ENCODE results near the gene BCAM.

The BCAM gene

DNA sequence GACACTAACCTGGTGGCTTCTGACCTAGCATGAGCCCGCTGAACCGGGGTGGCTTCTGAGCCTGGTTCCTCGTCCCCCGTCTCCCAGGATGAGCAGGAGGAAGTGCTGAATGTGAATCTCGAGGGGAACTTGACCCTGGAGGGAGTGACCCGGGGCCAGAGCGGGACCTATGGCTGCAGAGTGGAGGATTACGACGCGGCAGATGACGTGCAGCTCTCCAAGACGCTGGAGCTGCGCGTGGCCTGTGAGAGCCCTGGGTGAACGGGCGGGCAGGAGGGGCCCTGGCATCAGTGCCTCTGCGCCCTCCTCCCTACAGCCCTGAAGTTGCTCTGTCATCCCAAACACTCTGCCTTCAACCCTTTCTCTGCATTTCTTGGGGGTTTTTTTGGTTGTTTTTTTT is 5.6 kb downstream of the BCAM start:
- Histone ChIP-seq H3K79me1 (ENCODE audit: low read length) (no peaks in the 10 kb centered on the region), H3K36me3 (ENCODE audit: control insufficient read depth in 1 of 2, insufficient read depth in 2 of 2, low read length in 2 of 2) (peaks cover 4 to 5% of the 10 kb centered on the region in 2 experiments), H2AFZ (ENCODE audit: insufficient read depth, low read length, poor library complexity) (no peak overlapping the region), H3K79me2 (ENCODE audit: control insufficient read depth, insufficient read depth, low read length, poor library complexity) (no peaks in the 10 kb centered on the region), H3K23ac (ENCODE audit: low read length) (no peak overlapping the region), H2BK120ac (ENCODE audit: insufficient read depth, low read length, poor library complexity) (no peak overlapping the region), H2AK5ac (ENCODE audit: low read length) (no peak overlapping the region), H2BK5ac (ENCODE audit: low read depth, low read length, poor library complexity) (no peak overlapping the region), H3K27ac (ENCODE audit: low read depth, low read length) (no peak overlapping the region), H3K9me3 (ENCODE audit: insufficient read depth, low read depth, low read length) (no peaks in the 10 kb centered on the region), H4K12ac (ENCODE audit: low read depth, low read length) (no peak overlapping the region), H3K18ac (ENCODE audit: low read length) (no peak overlapping the region), H3K4me3 (ENCODE audit: low read depth, low read length) (no peak overlapping the region), H3K9ac (ENCODE audit: low read length) (no peak overlapping the region), H3K4me2 (ENCODE audit: low read length) (no peak overlapping the region), H4K91ac (ENCODE audit: low read depth, low read length) (no peak overlapping the region), H3K27me3 (ENCODE audit: insufficient read depth, low read length) (no peaks in the 10 kb centered on the region), H3K4ac (ENCODE audit: low read depth, low read length) (no peak overlapping the region), H2BK12ac (ENCODE audit: low read length) (no peak overlapping the region), H4K8ac (ENCODE audit: low read depth, low read length) (no peak overlapping the region), H3K4me1 (ENCODE audit: control insufficient read depth in 1 of 2, insufficient read depth in 2 of 2, low read length in 2 of 2) (peaks cover 0 to under 1% of the 10 kb centered on the region in 2 experiments), H3K14ac (ENCODE audit: low read length) (no peak overlapping the region)
- WGBS (ENCODE audit: extremely low coverage, insufficient coverage, insufficient read length): no CpG with 5 or more reads among the region's 17 CpGs
- DNase-seq: no peak

- Histone ChIP-seq H2BK12ac (ENCODE audit: low read length) (no peak overlapping the region), H3K4me1 (ENCODE audit: control insufficient read depth in 1 of 2, insufficient read depth in 2 of 2, low read length in 2 of 2) (no peaks in the 10 kb centered on the region), H2BK5ac (ENCODE audit: low read depth, low read length, poor library complexity) (no peak overlapping the region), H3K27ac (ENCODE audit: low read depth, low read length) (no peak overlapping the region), H3K79me2 (ENCODE audit: control insufficient read depth, insufficient read depth, low read length, poor library complexity) (no peaks in the 10 kb centered on the region), H4K12ac (ENCODE audit: low read depth, low read length) (no peak overlapping the region), H3K4me3 (ENCODE audit: low read depth, low read length) (no peak overlapping the region), H3K27me3 (ENCODE audit: insufficient read depth, low read length) (no peaks in the 10 kb centered on the region), H3K36me3 (ENCODE audit: control insufficient read depth in 1 of 2, insufficient read depth in 2 of 2, low read length in 2 of 2) (peaks cover 4 to 5% of the 10 kb centered on the region in 2 experiments), H3K9ac (ENCODE audit: low read length) (no peak overlapping the region), H3K9me3 (ENCODE audit: insufficient read depth, low read depth, low read length) (no peaks in the 10 kb centered on the region), H3K4me2 (ENCODE audit: low read length) (no peak overlapping the region), H3K18ac (ENCODE audit: low read length) (no peak overlapping the region), H2AK5ac (ENCODE audit: low read length) (no peak overlapping the region), H2BK120ac (ENCODE audit: insufficient read depth, low read length, poor library complexity) (no peak overlapping the region), H3K4ac (ENCODE audit: low read depth, low read length) (no peak overlapping the region), H3K14ac (ENCODE audit: low read length) (no peak overlapping the region), H3K79me1 (ENCODE audit: low read length) (no peaks in the 10 kb centered on the region), H4K8ac (ENCODE audit: low read depth, low read length) (no peak overlapping the region), H4K91ac (ENCODE audit: low read depth, low read length) (no peak overlapping the region), H2AFZ (ENCODE audit: insufficient read depth, low read length, poor library complexity) (no peak overlapping the region), H3K23ac (ENCODE audit: low read length) (no peak overlapping the region)
- no CpG with 5 or more reads among the region's 2 CpGs for WGBS (ENCODE audit: extremely low coverage, insufficient coverage, insufficient read length)
- DNase-seq: no peak
These were observed 7.4 kb downstream of the BCAM start for GRCh38 chr19:44816301-44816700.

- H3K4ac ChIP-seq (ENCODE audit: low read depth, low read length): no peak overlapping the region
- peaks cover 4 to 5% of the 10 kb centered on the region in 2 experiments for H3K36me3 ChIP-seq (ENCODE audit: control insufficient read depth in 1 of 2, insufficient read depth in 2 of 2, low read length in 2 of 2)
- H3K18ac ChIP-seq (ENCODE audit: low read length): no peak overlapping the region
- no peaks in the 10 kb centered on the region for H3K79me1 ChIP-seq (ENCODE audit: low read length)
- H2BK5ac ChIP-seq (ENCODE audit: low read depth, low read length, poor library complexity): no peak overlapping the region
- DNase-seq: no peak
- no peak overlapping the region for H4K12ac ChIP-seq (ENCODE audit: low read depth, low read length)
- H3K27ac ChIP-seq (ENCODE audit: low read depth, low read length): no peak overlapping the region
- no peak overlapping the region for H3K4me2 ChIP-seq (ENCODE audit: low read length)
- no peak overlapping the region for H3K9ac ChIP-seq (ENCODE audit: low read length)
- H3K4me1 ChIP-seq (ENCODE audit: control insufficient read depth in 1 of 2, insufficient read depth in 2 of 2, low read length in 2 of 2): no peaks in the 10 kb centered on the region
- H3K9me3 ChIP-seq (ENCODE audit: insufficient read depth, low read depth, low read length): no peaks in the 10 kb centered on the region
- WGBS (ENCODE audit: extremely low coverage, insufficient coverage, insufficient read length): no CpG with 5 or more reads among the region's 8 CpGs
- H2BK120ac ChIP-seq (ENCODE audit: insufficient read depth, low read length, poor library complexity): no peak overlapping the region
- H3K14ac ChIP-seq (ENCODE audit: low read length): no peak overlapping the region
- H2AFZ ChIP-seq (ENCODE audit: insufficient read depth, low read length, poor library complexity): no peak overlapping the region
- no peak overlapping the region for H2BK12ac ChIP-seq (ENCODE audit: low read length)
- no peaks in the 10 kb centered on the region for H3K79me2 ChIP-seq (ENCODE audit: control insufficient read depth, insufficient read depth, low read length, poor library complexity)
- no peaks in the 10 kb centered on the region for H3K27me3 ChIP-seq (ENCODE audit: insufficient read depth, low read length)
- H3K23ac ChIP-seq (ENCODE audit: low read length): no peak overlapping the region
- H3K4me3 ChIP-seq (ENCODE audit: low read depth, low read length): no peak overlapping the region
- no peak overlapping the region for H4K8ac ChIP-seq (ENCODE audit: low read depth, low read length)
- H4K91ac ChIP-seq (ENCODE audit: low read depth, low read length): no peak overlapping the region
- no peak overlapping the region for H2AK5ac ChIP-seq (ENCODE audit: low read length)
These were observed 9.0 kb downstream of the BCAM start for GRCh38 chr19:44817725-44818465.

- no peak overlapping the region for H4K91ac ChIP-seq (ENCODE audit: low read depth, low read length)
- no peak overlapping the region for H3K23ac ChIP-seq (ENCODE audit: low read length)
- no peak overlapping the region for H2BK120ac ChIP-seq (ENCODE audit: insufficient read depth, low read length, poor library complexity)
- no peaks in the 10 kb centered on the region for H3K27me3 ChIP-seq (ENCODE audit: insufficient read depth, low read length)
- H3K79me2 ChIP-seq (ENCODE audit: control insufficient read depth, insufficient read depth, low read length, poor library complexity): no peaks in the 10 kb centered on the region
- H4K12ac ChIP-seq (ENCODE audit: low read depth, low read length): no peak overlapping the region
- no peak overlapping the region for H3K4ac ChIP-seq (ENCODE audit: low read depth, low read length)
- no peak overlapping the region for H4K8ac ChIP-seq (ENCODE audit: low read depth, low read length)
- no peak overlapping the region for H2AK5ac ChIP-seq (ENCODE audit: low read length)
- H3K36me3 ChIP-seq (ENCODE audit: control insufficient read depth in 1 of 2, insufficient read depth in 2 of 2, low read length in 2 of 2): peaks cover 2 to 4% of the 10 kb centered on the region in 2 experiments
- H3K14ac ChIP-seq (ENCODE audit: low read length): no peak overlapping the region
- H3K9ac ChIP-seq (ENCODE audit: low read length): no peak overlapping the region
- WGBS (ENCODE audit: extremely low coverage, insufficient coverage, insufficient read length): no CpG with 5 or more reads among the region's 20 CpGs
- no peaks in the 10 kb centered on the region for H3K9me3 ChIP-seq (ENCODE audit: insufficient read depth, low read depth, low read length)
- H3K4me1 ChIP-seq (ENCODE audit: control insufficient read depth in 1 of 2, insufficient read depth in 2 of 2, low read length in 2 of 2): no peaks in the 10 kb centered on the region
- H2BK5ac ChIP-seq (ENCODE audit: low read depth, low read length, poor library complexity): no peak overlapping the region
- no peak for DNase-seq
- no peak overlapping the region for H2BK12ac ChIP-seq (ENCODE audit: low read length)
- H3K4me3 ChIP-seq (ENCODE audit: low read depth, low read length): no peak overlapping the region
- no peak overlapping the region for H3K4me2 ChIP-seq (ENCODE audit: low read length)
- H3K18ac ChIP-seq (ENCODE audit: low read length): no peak overlapping the region
- no peak overlapping the region for H3K27ac ChIP-seq (ENCODE audit: low read depth, low read length)
- H3K79me1 ChIP-seq (ENCODE audit: low read length): no peaks in the 10 kb centered on the region
- H2AFZ ChIP-seq (ENCODE audit: insufficient read depth, low read length, poor library complexity): no peak overlapping the region
These were observed 9.6 kb downstream of the BCAM start for GRCh38 chr19:44818466-44819031.
